Caco-2 (cell line): ENCODE measurements around the gene HDAC4. TPM values are rescaled to one million over a fixed set of nuclear protein-coding genes. Genes with fewer than 3 reads are reported as not detected.

ENCODE experiments used
- BruUV-seq: library from RNA; stranded (reverse); fragments of 400-500 nt; replicated peaks from 2 replicates; lab custom pipeline; 2021; lab: Mats Ljungman, UMichigan
- CTCF ChIA-PET: fragments of 300-600 bp; sonication (Branson Sonifier 250); formaldehyde crosslinking; loops from one replicate; lab custom pipeline; 2022; ENCODE audit warnings: antibody characterized with exemption; lab: Charles Lee
- POLR2A ChIA-PET: fragments of 300-600 bp; sonication (Branson Sonifier 250); formaldehyde crosslinking; loops from one replicate; lab custom pipeline; 2022; ENCODE audit warnings: antibody characterized with exemption; lab: Charles Lee
- DNase-seq, 2 experiments: peaks; one replicate each; pipeline versions ENCODE4 v3.0.0 to v3.0.0-alpha.2; 2020 to 2022
- H3K27me3 ChIP-seq: replicated peaks from 2 replicates; pipeline ENCODE4 v1.6.0; 2011; ENCODE audit warnings: low read length; ENCODE audit not compliant: control insufficient read depth, insufficient read depth
- H3K36me3 ChIP-seq: 2 replicates; pipeline ENCODE4 v1.5.1; 2011; ENCODE audit warnings: low read length; ENCODE audit not compliant: control insufficient read depth, insufficient read depth
- H3K4me1 ChIP-seq: fragments of 250-450 bp; sonication (Bioruptor Pico); 2 replicates; pipeline ENCODE4 v1.5.1; 2020; ENCODE audit warnings: mild to moderate bottlenecking
- H3K4me3 ChIP-seq: 2 replicates; pipeline ENCODE4 v1.5.1; 2011; ENCODE audit warnings: low read depth, mild to moderate bottlenecking, control low read depth, low read length
- H3K9me3 ChIP-seq: fragments of 250-450 bp; sonication (Bioruptor Pico); 2 replicates; pipeline ENCODE4 v1.5.1; 2020; ENCODE audit warnings: mild to moderate bottlenecking, moderate library complexity
- H3K27ac Mint-ChIP-seq: one replicate; pipeline ENCODE4 v1.8.0; 2022; ENCODE audit warnings: mixed read lengths; ENCODE audit not compliant: unreplicated experiment
- H3K27me3 Mint-ChIP-seq: one replicate; pipeline ENCODE4 v1.8.0; 2022; ENCODE audit warnings: mixed read lengths; ENCODE audit not compliant: insufficient read depth, unreplicated experiment
- H3K36me3 Mint-ChIP-seq: one replicate; pipeline ENCODE4 v1.8.0; 2022; ENCODE audit warnings: mild to moderate bottlenecking, mixed read lengths; ENCODE audit not compliant: insufficient read depth, unreplicated experiment
- H3K4me1 Mint-ChIP-seq: one replicate; pipeline ENCODE4 v1.8.0; 2022; ENCODE audit warnings: low read depth, mixed read lengths; ENCODE audit not compliant: unreplicated experiment
- H3K4me3 Mint-ChIP-seq: one replicate; pipeline ENCODE4 v1.8.0; 2022; ENCODE audit warnings: mild to moderate bottlenecking, moderate library complexity, mixed read lengths; ENCODE audit not compliant: unreplicated experiment
- H3K9me3 Mint-ChIP-seq: one replicate; pipeline ENCODE4 v1.8.0; 2022; ENCODE audit warnings: mixed read lengths; ENCODE audit not compliant: unreplicated experiment
- CTCF ChIP-seq, 2 experiments: fragments of 200-600 bp in 1 of 2; IDR thresholded peaks; 1 replicate in 1 of 2; 2 replicates in 1 of 2; pipeline versions ENCODE4 v1.5.1 to v1.8.0; 2011 to 2022; ENCODE audit warnings: antibody characterized with exemption in 1 of 2, control low read depth in 1 of 2, inconsistent platforms in 1 of 2, low read depth in 1 of 2, low read length in 1 of 2, mild to moderate bottlenecking in 1 of 2, moderate library complexity in 1 of 2; ENCODE audit not compliant: insufficient read depth in 1 of 2, severe bottlenecking in 1 of 2, unreplicated experiment in 1 of 2
- intact Hi-C: fragments of 100-400 bp; cut with micrococcal nuclease; formaldehyde crosslinking; loops from one replicate; pipeline ENCODE4 v1.10.0; 2022; ENCODE audit not compliant: unreplicated experiment
- total RNA-seq: library from RNA; stranded (reverse); gene quantifications from 2 replicates; pipeline ENCODE4 v1.2.3, GENCODE V29; 2022

The HDAC4 gene
- total RNA-seq, 1 experiment from 2014 or later: 15.5 TPM

GRCh38 chr2:239133945-239134570 is 266.8 kb downstream of the HDAC4 start:
- H3K9me3 ChIP-seq: no peaks in the 10 kb centered on the region
- CTCF ChIA-PET: no interaction called here
- no peaks in the 10 kb centered on the region for H3K4me1 Mint-ChIP-seq
- POLR2A ChIA-PET: no interaction called here
- intact Hi-C loops: no loop called here
- no peak overlapping the region for H3K4me3 ChIP-seq
- no peaks in the 10 kb centered on the region for H3K9me3 Mint-ChIP-seq
- H3K4me1 ChIP-seq: no peaks in the 10 kb centered on the region
- no peaks in the 10 kb centered on the region for H3K27me3 ChIP-seq
- no peaks in the 10 kb centered on the region for H3K27me3 Mint-ChIP-seq
- no peak for TF ChIP-seq CTCF (IDR thresholded peaks at IDR 0.05; ENCODE audit: insufficient read depth in 1 of 2, low read depth in 1 of 2, low read length in 1 of 2, severe bottlenecking in 1 of 2, unreplicated experiment in 1 of 2)
- H3K36me3 Mint-ChIP-seq: peaks cover 8% of the 10 kb centered on the region
- DNase-seq: no peak
- no peak overlapping the region for H3K4me3 Mint-ChIP-seq
- H3K36me3 ChIP-seq: no peaks in the 10 kb centered on the region
- no peak overlapping the region for H3K27ac Mint-ChIP-seq
- no TSS peak for BruUV-seq

- DNase-seq: no peak
- intact Hi-C loops: no loop called here
- H3K9me3 ChIP-seq: no peaks in the 10 kb centered on the region
- POLR2A ChIA-PET: no interaction called here
- H3K4me3 ChIP-seq: no peak overlapping the region
- Mint-ChIP-seq H3K27ac (no peak overlapping the region), H3K4me1 (no peaks in the 10 kb centered on the region), H3K9me3 (no peaks in the 10 kb centered on the region), H3K27me3 (no peaks in the 10 kb centered on the region), H3K36me3 (peaks cover 5% of the 10 kb centered on the region), H3K4me3 (no peak overlapping the region)
- no peak for TF ChIP-seq CTCF (IDR thresholded peaks at IDR 0.05; ENCODE audit: insufficient read depth in 1 of 2, low read depth in 1 of 2, low read length in 1 of 2, severe bottlenecking in 1 of 2, unreplicated experiment in 1 of 2)
- CTCF ChIA-PET: no interaction called here
- H3K4me1 ChIP-seq: no peaks in the 10 kb centered on the region
- no peaks in the 10 kb centered on the region for H3K27me3 ChIP-seq
- BruUV-seq: no TSS peak
- no peaks in the 10 kb centered on the region for H3K36me3 ChIP-seq
These were observed 268.0 kb downstream of the HDAC4 start for GRCh38 chr2:239132786-239133185.

- intact Hi-C loops: no loop called here
- Histone ChIP-seq H3K9me3 (no peaks in the 10 kb centered on the region), H3K4me3 (no peak overlapping the region), H3K27me3 (no peaks in the 10 kb centered on the region), H3K4me1 (no peaks in the 10 kb centered on the region), H3K36me3 (no peaks in the 10 kb centered on the region)
- CTCF ChIA-PET: no interaction called here
- no peak for TF ChIP-seq CTCF (IDR thresholded peaks at IDR 0.05; ENCODE audit: insufficient read depth in 1 of 2, low read depth in 1 of 2, low read length in 1 of 2, severe bottlenecking in 1 of 2, unreplicated experiment in 1 of 2)
- BruUV-seq: no TSS peak
- Mint-ChIP-seq H3K4me1 (no peaks in the 10 kb centered on the region), H3K27me3 (no peaks in the 10 kb centered on the region), H3K27ac (no peak overlapping the region), H3K4me3 (no peak overlapping the region), H3K9me3 (no peaks in the 10 kb centered on the region), H3K36me3 (peaks cover 5% of the 10 kb centered on the region)
- POLR2A ChIA-PET: no interaction called here
- no peak for DNase-seq
These were observed 268.6 kb downstream of the HDAC4 start for GRCh38 chr2:239132156-239132709.
